ENCODE measurements around the gene PIM1.

- TF ChIP-seq CTCF (conservative IDR thresholded peaks at IDR 0.05; ENCODE audit: low read depth, low read length) (no peak), EZH2 (IDR thresholded peaks at IDR 0.05; ENCODE audit: borderline replicate concordance, low read depth, low read length, poor library complexity, severe bottlenecking) (no peak)
These were observed 53.0 kb downstream of the PIM1 start for GRCh38 chr6:37222992-37223391.

All from A673 (cell line).